NCI-H345 treated with DMSO at 0.1 percent for 48 hours (cell line): Measurements from ENCODE around the gene KIAA1614.
A peak's percentile ranks its signal among the peaks of the same experiment; 100 is the strongest.

Experiments used
- DNase-seq: peaks from one replicate; lab custom pipeline; 2025; ENCODE audit not compliant: unreplicated experiment; lab: John Stamatoyannopoulos, UW

KIAA1614 gene, protein sequence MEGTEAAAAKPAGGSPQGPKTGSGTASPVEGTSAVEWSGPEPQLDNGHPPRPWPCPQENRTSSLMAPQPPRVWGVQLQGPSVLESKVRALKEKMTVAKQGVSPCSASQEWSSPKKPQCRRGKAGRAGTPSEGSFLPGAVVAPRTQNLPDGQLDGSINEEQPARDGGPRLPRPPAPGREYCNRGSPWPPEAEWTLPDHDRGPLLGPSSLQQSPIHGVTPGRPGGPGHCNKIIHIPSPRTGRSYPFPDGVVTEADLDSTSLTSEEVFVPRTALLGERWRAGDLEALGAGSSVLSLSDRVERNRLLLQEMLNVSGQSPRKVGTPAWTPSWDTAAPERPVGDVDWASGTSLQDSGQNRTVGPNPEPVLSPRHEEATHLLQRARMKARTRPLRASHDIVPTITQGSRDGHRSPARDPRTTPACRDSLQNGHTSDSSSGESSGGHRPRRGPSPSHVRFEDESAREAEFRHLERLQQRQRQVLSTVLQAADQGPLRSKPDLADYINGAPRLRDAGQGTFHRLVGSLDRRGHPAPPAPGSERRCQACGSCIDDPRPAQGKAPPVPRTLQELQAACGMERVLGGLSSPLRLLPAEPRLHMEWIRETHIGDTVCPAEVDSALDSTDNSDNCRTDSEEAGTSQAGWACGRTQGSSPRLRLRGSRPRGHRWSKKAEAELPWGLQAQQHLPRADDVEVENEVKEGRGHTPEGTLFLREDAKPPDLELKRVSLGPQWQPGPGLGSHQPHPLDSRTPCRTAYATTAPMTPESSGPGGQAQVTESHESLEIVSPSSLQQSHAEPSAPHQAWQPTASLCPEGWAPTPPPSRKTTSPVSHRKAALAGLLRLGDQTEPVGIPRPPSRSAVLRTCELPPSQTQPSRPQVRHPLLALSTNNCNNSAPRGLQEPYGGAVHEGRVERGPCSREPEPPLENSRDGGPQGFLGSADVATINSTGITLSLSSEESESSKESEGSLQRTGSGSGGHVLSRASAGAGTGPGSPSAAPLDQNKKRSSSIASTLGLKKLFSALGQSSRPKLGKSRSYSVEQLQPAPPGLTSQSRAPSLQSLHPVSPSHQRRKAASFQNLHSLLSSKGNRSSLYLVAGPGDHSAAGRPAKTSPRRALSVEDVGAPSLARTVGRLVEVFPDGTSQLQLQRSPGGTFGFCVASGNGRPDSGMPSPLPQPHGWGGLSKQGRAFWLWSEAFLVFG

DNA sequence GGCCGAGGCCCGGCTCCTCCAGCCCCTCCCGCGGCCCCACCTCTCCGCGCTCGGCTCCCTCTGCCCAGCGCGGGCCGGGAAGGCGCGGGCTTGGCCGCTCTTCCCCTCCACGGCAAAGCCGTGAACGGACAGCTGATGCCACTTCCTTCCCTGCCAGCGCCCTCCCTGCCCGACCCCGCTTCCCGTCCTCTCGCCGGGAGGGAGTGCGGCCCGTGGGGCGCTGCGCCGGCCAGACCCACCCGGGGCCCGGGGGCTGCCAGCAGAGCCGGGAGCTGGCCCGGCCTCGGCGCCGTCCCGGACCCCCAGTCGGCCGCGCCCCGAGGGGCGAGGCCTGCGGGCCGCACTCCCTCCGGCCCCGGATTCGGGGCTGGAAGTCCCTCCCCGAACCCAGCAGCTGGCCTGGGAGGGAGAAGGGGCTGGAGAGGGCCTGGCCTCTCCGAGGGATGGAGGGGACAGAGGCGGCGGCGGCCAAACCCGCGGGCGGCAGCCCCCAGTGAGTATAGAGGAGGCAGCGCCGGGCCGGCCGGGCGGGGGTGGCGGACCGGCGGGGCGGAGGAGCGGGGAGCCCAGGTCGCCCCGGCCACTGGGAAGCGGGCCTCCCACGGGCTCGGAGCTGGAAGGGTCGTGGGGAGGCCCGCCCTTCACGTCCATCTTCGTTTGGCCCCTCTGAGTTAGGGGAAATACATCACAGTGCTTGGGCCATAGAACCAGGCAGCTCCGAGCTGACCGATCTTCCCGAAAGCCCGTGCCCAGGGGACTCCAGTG is at the start of gene KIAA1614:
Gene KIAA1614, plus strand, starts transcription at position 97 of the 765 bp plus-strand sequence. Its CDS starts 347 bp downstream, at position 444.
- no peak for DNase-seq

DNA sequence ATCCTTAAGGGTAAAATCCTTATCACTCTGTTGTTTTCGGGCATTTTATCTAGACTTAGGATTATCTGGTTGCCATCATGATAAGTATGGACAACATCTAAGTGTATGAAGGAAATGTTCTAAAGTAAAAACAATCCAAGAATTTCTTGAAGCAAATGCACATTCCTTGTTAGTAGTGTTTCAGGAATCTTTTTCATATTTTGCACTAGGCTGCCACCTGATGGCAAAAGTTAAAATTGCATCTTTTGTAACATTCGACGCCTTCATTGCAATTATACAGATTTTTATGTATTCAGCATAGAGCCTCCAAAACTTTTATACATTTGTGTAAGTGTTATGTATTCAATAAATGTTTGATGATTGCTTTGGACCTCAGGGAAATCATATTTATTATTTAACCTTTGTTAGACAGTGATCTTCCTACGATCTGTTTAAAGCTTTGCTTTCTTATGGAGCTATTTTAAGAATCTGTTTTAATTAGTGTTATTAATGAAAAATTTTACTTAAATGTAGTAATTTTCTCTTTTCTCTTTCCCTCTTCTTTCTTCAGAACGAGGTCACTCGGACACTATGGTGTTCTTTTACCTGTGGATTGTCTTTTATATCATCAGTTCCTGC is 49.4 kb upstream of the KIAA1614 start:
- peak; percentile 49 for DNase-seq

DNA sequence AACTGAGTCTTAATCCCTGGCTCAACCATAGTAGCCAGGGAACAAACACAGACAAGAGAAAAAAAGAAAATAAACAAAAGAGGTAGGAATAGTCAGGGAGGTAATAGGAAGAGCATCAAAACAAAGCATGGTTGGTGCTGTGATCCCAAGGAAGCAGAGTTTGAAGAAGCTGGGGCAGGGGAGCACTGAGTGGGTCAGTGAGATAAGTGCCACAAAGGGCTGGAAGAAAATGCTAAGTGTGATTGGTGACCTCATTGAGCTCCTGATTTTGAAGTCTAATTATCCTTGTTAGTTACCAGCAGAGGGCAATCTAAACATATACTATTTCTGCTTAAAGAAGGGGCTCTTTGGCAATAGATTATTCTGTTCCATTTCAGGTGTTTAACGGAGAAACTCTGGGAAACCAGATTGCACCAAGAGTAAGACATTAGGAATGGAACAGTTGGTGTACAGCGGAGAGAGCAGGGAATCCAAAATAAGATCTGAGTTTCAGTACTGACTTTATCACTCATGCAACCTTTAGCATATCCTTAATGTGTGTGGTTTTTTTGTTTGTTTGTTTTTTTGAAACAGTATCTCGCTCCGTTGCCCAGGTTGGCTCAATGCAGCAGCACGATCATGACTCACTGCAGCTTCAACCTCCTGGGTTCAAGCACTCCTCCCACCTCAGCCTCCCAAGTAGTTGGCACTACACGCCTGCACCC is 30.7 kb upstream of the KIAA1614 start:
- DNase-seq, result peak; percentile 57

DNA sequence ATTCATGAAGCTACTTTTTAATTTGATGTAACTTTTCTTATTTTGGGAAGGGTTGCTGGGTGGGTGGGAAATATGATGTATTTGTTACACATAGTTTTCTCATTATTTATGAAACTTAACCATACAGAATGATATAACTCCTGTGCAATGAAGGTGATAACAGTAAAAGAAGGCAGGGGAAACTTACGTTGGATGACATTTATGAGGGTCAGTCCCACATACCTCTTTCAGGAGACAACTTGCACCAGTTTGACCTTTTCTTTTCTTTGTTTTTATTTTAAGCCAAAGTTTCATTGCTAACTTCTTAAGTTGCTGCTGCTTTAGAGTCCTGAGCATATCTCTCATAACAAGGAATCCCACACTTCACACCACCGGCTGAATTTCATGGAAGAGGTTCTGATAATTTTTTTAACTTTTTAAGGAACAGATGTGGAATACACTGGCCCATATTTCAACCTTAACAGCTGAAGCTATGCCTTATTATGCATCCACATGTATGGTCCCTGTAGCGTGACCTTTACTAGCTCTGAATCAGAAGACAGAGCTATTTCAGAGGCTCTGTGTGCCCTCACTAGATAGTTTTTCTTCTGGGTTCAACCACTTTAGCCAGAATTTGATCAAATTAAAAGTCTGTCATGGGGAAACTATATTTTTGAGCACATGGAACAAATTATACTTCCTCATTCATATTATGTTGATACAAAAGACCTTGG is 28.0 kb upstream of the KIAA1614 start:
- no peak for DNase-seq

DNA sequence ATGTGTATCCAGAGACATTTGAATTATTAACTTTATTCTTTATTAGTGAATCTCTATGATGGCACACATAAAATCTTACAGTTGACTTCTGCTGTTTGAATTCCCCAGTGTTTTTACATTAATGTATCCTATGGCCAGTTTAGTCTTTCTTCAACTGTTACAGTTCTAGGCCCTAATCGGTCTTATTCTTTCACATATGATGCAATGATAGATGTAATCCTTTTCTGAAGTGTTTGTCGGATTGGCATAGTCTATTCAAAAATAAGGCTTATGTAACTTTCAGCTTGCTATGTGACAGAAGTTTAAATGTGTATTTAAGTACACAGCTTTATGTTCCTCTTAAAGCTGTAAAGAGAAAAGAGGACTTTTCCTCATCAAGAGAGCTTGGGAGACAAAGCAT is 26.4 kb upstream of the KIAA1614 start:
- DNase-seq, result no peak

DNA sequence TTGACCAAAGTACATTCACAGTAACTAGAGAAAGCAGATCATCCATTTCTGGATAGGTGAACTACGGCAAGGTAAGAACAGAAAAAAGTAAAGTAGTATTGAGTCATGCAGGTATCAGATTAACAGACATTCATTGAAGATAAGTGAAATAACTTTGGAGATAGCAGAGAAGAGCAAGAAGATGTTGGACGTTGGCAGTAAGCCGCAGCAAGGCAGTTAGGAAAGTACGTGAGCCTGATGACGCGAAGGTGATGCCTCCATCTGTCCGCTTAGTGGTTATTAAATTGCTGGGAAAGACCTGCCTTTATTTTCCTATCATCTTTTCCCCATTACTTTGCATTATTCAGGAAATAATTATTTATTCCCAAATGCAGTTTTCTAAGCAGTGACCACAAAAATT is 24.9 kb upstream of the KIAA1614 start:
- no peak for DNase-seq

DNA sequence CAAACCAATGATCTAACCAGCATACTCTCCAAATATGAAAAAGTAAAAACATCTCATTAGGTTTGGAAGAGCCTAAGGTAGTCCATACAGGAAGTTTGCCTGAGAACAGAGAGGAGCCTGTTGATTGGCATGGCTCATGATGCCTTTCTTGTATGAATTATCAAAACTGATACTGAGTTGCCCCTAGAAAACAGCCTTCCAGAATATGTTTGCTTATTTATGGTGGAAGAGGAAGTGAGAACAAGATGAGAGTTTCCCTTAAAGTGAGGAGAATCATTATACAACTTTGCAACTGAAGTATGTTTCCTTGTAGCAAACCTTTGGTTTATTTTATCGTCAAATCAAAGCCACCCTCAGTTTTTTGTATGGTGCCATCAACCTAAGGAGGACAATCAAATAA is 23.8 kb upstream of the KIAA1614 start:
- DNase-seq, result no peak

DNA sequence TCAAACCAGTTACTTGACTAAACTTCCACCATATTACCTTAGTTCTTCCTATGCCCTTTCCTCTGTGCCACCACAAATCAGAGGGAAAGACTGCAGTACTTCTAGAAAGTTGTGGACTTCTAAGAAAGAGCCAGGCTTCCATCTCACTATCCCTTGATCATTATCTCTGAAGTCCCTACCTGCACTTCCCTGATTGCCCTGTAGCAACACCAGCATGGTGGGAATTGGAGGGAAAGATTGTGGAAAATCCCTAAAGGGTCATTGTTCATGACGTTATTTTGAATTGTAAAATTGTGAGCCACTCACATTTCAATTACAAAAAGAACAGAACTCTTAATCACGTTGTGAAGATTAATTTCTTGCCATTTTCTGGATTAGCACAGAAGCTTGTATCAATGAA is 23.4 kb upstream of the KIAA1614 start:
- no peak for DNase-seq

DNA sequence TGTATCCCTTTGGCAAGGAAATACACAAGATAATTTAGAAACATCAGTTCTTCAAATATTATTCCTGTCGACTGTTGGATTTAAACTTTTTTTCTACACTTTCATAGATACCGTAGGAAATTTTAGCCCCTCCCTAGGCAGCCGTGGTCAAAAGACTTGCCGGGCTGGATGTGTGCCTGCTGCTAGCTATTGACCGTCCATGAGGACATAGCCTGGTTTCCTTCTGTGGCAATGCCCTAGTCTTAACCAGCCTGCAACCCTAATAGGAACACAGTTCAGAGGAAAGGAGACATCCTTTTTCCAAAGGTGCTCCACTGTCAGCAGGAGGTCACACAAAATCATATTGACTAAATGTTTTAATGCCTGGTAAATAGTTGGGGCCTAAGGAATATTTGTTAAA is 20.4 kb upstream of the KIAA1614 start:
- DNase-seq, result no peak

DNA sequence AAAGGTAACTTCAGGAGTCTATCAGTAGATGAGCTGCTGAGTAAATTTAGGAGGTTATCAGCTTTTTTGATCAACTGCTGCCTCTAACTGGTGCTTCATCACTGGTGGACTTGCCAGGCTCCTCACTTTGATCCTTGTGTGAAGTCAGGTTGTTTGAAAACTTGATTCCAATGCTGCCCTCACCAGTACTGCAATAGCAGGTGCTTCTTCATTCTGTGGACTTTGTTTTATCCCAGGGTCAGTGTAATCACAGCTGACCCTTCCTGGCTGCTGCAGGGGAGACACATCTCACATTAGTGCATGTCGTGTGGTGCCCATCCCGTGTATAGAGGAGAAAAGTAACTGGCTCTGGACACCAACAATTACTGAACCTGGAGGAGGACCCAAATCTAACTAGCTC is 20.0 kb upstream of the KIAA1614 start:
- DNase-seq, result no peak

DNA sequence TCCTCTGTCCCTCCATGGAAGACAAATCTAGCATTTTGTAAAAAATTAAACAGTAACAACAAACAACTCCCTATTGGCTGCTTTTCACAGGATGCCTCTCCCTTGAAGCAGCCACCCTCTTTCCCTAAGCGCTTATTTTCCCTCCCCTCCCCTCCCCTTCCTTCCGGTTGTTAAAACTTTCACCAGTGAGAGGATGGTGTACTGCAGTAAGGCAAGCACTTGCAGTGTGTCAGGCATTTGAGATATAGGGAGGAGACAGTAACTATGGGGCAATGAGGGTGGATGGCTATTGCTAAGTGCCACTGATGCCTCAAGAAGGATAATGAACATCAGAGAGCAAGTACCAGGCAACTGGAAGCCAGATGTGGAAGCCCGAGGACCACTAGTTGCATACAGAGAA is 19.1 kb upstream of the KIAA1614 start:
- DNase-seq, result no peak

DNA sequence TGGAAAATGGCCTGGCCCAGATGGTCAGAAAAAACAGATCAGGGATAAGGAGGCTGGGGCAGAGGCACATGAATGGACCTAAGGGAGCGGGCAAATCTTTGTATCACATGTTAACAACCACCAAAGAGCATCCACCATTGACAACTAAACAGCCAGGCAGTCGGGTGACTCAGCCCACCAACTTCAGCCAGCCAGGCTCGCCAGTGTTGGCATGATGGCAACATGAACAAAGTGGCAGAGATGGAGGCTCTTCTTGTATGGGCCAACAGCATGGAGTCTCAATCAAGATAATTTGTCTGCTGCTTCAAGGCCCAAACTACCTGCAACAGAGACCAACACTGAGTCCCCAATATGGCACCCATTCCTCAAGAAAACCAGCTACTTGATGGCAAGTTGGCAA is 16.5 kb upstream of the KIAA1614 start:
- no peak for DNase-seq

DNA sequence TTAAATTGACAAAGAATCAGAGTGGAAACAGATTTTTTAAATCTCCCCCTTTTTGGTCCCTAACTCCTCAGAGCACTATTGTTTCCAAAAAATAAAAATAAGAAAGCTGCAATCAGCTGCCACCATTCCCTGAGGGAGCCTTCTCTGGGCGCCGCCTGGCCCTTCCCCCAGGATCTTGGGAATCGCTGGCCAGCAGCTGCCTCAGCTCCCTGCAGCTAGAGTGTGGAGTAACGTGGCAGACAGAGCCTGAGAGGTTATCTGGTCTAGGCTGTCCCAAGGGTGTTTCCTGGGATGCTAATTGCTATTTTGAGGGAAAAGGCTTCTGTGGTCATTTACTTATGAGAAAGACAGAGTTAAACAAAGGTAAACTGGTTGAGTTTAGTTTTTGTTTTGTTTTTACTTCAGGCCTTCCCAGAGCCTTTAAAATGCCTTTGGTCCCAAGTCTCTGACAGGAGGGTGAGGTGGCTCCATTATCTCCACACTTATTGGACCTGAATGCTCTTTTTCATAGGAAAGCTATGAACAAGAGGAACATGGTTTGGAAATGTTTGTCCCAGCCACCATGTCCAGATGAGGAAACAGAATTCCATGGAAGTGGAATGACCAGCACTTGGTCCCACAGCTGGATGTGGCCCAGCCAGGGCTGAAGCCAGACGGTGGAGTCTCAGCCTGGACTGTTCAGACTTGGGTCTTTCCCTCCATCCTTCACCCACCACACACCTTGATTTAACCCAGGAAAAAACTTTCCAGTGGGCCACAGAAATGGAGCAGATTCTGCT is 14.1 kb upstream of the KIAA1614 start:
- DNase-seq, result no peak

DNA sequence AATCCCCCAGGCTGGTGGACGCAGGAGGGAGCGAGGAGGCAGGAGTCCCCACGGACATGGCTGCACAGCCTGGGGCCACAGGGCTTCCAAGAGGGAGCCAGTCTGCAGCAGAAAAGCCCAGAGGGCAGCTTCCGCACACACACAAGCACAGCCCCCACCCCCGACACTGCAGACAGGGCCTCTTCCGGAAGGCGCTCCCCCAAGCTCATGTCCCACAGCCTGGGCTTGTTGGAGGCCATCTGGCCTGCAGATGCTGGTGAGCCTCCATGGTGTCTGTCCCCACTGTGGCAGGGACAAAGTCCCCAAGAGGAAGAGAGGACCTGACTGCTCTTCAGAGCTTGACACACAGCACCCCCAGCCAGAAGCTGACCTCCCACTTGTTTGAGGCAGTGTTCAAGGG is 13.4 kb upstream of the KIAA1614 start:
- DNase-seq, result no peak

DNA sequence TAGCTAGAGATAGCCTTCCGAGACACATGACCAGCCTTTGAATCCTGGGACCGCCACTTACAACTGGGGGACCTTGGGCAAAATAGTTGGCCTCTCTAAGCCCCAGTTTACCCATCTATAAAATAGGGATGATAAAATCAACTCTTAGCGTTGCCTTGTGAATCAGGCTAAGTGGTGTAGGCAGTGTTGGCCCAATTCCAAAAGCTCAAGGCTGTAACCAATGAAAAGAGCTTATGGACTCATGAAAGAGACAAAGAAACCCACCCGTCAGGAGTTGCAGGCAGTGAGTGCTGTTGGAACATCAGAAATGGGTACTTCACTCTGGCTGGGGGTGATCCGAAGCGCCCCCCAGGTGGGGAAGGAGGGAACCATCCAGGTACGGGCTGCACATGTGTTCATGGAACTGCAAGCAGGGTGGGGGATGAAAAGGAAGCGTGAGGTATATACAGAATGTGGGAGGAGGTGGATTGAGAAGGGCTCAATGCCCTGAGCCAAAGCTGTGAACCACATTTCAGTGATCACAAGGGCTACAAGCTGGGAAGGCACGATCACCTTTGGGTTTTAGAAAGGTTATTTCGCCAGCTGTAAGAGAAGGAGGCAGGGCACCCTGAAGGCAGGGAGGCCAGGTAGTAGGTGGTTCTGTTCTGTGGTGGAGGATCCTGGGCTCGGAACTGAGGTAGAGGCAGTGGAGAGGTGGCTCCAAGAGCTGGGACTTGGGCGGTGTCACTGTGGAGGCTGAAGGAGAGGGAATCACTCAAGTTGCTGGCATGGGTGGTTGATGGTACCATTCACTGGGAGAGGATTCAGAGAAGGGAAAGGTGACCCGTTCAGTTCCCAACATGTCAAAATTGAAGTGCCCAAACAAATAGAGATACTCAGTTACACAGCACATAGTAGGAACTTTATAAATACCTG is 11.4 kb upstream of the KIAA1614 start:
- no peak for DNase-seq

DNA sequence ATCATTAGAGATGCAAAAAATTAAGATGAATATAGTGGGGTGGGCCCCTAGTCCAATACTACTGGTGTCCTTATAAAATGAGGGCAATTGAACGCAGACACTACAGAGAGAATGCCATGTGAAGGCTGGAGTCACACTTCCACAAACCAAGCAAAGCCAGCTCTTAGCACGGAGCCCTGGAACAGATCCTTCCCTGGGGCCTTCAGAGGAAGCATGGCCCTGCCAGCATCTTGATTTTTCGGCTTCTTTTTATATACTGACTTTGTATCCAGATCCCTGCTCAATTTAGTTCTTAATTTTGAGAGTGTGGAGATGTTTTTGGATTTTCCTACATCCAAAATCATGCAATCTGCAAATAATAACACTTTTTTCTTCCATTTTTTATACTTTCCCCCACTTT is 10.2 kb upstream of the KIAA1614 start:
- DNase-seq, result no peak

DNA sequence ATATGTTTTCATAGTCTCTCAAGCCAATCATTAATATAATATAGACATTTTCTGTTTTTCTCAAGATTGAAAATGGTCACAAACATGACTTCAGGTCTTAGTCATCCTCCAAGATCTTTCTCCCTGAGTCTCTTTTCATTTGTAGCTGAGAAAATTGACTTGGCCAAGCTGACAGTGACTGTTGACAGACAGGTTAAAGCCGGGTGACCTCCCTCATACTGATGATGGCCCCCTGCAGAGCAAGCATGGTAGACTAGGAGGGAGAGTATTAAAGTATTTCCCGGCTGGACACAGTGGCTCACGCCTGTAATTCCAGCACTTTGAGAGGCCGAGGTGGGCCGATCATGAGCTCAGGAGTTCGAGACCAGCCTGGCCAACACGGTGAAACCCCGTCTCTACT is 6.8 kb upstream of the KIAA1614 start:
- DNase-seq, result no peak
